HG03520 (cell line): Measurements from ENCODE around the gene NT5DC3.

Experiments
- ATAC-seq: cut with Tn5 transposase; IDR thresholded peaks from one replicate; pipeline ENCODE4 v1.9.1; 2021; ENCODE audit warnings: mild to moderate bottlenecking, moderate library complexity; ENCODE audit not compliant: unreplicated experiment

NT5DC3 gene

GRCh38 chr12:103840876-103841689, at the start of gene NT5DC3:
NT5DC3 (minus strand) TSS chr12:103841234; CDS start chr12:103841156, 78 bp downstream.
- peak; percentile 70 for ATAC-seq

GRCh38 chr12:103887738-103888137, 46.7 kb upstream of the NT5DC3 start:
- ATAC-seq: no peak

GRCh38 chr12:103886195-103886797, 45.3 kb upstream of the NT5DC3 start:
- no peak for ATAC-seq

- ATAC-seq: no peak
Observed at GRCh38 chr12:103884316-103884715, 43.3 kb upstream of the NT5DC3 start.

GRCh38 chr12:103883908-103884307, 42.9 kb upstream of the NT5DC3 start:
- no peak for ATAC-seq

- no peak for ATAC-seq
Observed at GRCh38 chr12:103882861-103883596, 42.0 kb upstream of the NT5DC3 start.

- ATAC-seq: no peak
Observed at GRCh38 chr12:103881261-103881660, 40.2 kb upstream of the NT5DC3 start.

GRCh38 chr12:103880299-103881142, 39.5 kb upstream of the NT5DC3 start:
- ATAC-seq: no peak

- no peak for ATAC-seq
Observed at GRCh38 chr12:103879878-103880277, 38.8 kb upstream of the NT5DC3 start.

GRCh38 chr12:103879048-103879692, 38.1 kb upstream of the NT5DC3 start:
- no peak for ATAC-seq

- no peak for ATAC-seq
Observed at GRCh38 chr12:103877934-103878510, 37.0 kb upstream of the NT5DC3 start.

- ATAC-seq: no peak
Observed at GRCh38 chr12:103877288-103877687, 36.3 kb upstream of the NT5DC3 start.

GRCh38 chr12:103875666-103876065, 34.6 kb upstream of the NT5DC3 start:
- no peak for ATAC-seq

GRCh38 chr12:103868215-103868614, 27.2 kb upstream of the NT5DC3 start:
- ATAC-seq: no peak

GRCh38 chr12:103865151-103865730, 24.2 kb upstream of the NT5DC3 start:
- ATAC-seq: no peak

- ATAC-seq: no peak
Observed at GRCh38 chr12:103864710-103865109, 23.7 kb upstream of the NT5DC3 start.

GRCh38 chr12:103858953-103859601, 18.0 kb upstream of the NT5DC3 start:
- ATAC-seq: no peak

GRCh38 chr12:103858335-103858734, 17.3 kb upstream of the NT5DC3 start:
- ATAC-seq: no peak

- no peak for ATAC-seq
Observed at GRCh38 chr12:103857164-103857563, 16.1 kb upstream of the NT5DC3 start.
